ENCODE measurements around the gene ZSWIM1. TPM values are rescaled to one million over a fixed set of nuclear protein-coding genes. Genes with fewer than 3 reads are reported as not detected.

Gene ZSWIM1
- total and polyA plus RNA-seq, 2 of the 13 experiments (the other 11 are each of a cell fraction or from before 2014, with no cell fraction given) = 9.5 to 11.7 TPM

DNA sequence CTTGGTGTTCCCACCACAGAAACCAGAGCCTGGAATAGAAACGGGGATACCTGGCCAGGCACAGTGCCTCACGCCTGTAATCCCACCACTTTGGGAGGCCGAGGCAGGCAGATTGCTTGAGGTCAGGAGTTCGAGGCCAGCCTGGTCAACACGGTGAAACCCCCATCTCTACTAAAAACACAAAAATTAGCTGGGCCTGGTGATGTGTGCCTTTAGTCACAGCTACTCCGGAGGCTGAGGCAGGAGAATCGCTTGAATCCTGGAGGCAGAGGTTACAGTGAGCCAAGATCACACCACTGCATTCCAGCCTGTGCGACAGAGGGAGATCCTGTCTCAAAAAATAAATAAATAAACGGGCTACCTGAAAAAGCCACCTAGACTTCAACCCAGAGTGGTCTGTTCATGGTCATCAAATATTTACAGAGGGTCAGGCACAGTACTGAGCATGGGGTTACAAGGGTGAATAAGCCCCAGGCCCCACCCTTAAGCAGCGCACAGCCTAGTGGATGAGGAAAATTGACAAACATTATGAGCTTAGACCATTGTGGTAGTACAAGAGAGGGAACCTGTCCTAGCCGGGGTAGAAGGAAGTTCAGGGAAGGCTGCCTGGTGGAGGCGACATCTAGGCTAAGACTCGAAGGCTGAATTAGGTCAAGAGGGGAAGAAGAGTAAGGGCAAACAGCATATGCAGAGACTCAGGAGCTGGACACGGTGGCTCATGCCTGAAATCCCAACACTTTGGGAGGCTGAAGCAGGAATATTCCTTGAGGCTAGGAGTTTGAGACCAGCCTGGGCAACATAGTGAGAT is 46.2 kb downstream of the ZSWIM1 start (continued):
- TF ChIP-seq ZBED4 (CRISPR knock-in tag; IDR thresholded peaks at IDR 0.05; ENCODE audit: borderline replicate concordance) (peak; percentile 87), ZNF770 (CRISPR knock-in tag; IDR thresholded peaks at IDR 0.05) (peak; percentile 100), CC2D1A (CRISPR knock-in tag; IDR thresholded peaks at IDR 0.05) (peak; percentile 86; the same call in 1 of the 2 replicates), ZXDC (CRISPR knock-in tag; IDR thresholded peaks at IDR 0.05) (peak; percentile 86), TEAD3 (CRISPR knock-in tag; optimal IDR thresholded peaks at IDR 0.05; ENCODE audit: borderline replicate concordance) (peak; percentile 99), HOXA3 (CRISPR knock-in tag; IDR thresholded peaks at IDR 0.05) (peak; percentile 87), HIVEP1 (CRISPR knock-in tag; IDR thresholded peaks at IDR 0.05) (peak; percentile 89), BRF2 (CRISPR knock-in tag; IDR thresholded peaks at IDR 0.05) (no peak; the same call in 1 of the 2 replicates), PHB2 (IDR thresholded peaks at IDR 0.05; ENCODE audit: partially characterized antibody) (no peak), PITX1 (CRISPR knock-in tag; IDR thresholded peaks at IDR 0.05) (peak; percentile 96), MBD4 (IDR thresholded peaks at IDR 0.05; ENCODE audit: borderline replicate concordance, low read length) (peak; percentile 45; the same call in 1 of the 2 replicates), YEATS2 (CRISPR knock-in tag; IDR thresholded peaks at IDR 0.05; ENCODE audit: borderline replicate concordance) (peak; percentile 63; the same call in 1 of the 2 replicates), ZNF264 (CRISPR knock-in tag; IDR thresholded peaks at IDR 0.05) (peak; percentile 94), ZNF563 (CRISPR knock-in tag; IDR thresholded peaks at IDR 0.05) (peak; percentile 84; the same call in 1 of the 2 replicates)
